ENCODE measurements around the gene TNFSF9. TPM values are rescaled to one million over a fixed set of nuclear protein-coding genes. Genes with fewer than 3 reads are reported as not detected.

Gene TNFSF9
- total and polyA plus RNA-seq, 2 of the 8 experiments (the other 6 are each of a cell fraction or from before 2014, with no cell fraction given), result 1.7 to 4.4 TPM

DNA sequence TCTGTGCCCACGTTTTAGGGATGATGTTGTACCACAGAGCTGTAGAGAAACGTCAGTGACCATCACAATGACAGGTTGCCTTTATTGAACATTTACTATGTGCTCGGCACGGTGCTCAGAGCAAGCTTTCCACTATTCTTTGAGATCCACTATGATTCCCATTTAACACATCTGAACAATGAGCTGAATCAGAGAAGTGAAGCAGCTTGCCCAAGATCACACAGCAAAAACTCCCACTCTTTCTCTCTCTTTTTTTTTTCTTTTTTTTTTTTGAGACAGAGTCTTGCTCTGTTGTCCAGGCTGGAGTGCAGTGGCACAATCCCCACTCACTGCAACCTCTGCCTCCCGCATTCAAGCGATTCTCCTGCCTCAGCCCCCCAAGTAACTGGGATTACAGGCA lies 8.1 kb upstream of the TNFSF9 start (continued):
- TF ChIP-seq, protein P1, sequence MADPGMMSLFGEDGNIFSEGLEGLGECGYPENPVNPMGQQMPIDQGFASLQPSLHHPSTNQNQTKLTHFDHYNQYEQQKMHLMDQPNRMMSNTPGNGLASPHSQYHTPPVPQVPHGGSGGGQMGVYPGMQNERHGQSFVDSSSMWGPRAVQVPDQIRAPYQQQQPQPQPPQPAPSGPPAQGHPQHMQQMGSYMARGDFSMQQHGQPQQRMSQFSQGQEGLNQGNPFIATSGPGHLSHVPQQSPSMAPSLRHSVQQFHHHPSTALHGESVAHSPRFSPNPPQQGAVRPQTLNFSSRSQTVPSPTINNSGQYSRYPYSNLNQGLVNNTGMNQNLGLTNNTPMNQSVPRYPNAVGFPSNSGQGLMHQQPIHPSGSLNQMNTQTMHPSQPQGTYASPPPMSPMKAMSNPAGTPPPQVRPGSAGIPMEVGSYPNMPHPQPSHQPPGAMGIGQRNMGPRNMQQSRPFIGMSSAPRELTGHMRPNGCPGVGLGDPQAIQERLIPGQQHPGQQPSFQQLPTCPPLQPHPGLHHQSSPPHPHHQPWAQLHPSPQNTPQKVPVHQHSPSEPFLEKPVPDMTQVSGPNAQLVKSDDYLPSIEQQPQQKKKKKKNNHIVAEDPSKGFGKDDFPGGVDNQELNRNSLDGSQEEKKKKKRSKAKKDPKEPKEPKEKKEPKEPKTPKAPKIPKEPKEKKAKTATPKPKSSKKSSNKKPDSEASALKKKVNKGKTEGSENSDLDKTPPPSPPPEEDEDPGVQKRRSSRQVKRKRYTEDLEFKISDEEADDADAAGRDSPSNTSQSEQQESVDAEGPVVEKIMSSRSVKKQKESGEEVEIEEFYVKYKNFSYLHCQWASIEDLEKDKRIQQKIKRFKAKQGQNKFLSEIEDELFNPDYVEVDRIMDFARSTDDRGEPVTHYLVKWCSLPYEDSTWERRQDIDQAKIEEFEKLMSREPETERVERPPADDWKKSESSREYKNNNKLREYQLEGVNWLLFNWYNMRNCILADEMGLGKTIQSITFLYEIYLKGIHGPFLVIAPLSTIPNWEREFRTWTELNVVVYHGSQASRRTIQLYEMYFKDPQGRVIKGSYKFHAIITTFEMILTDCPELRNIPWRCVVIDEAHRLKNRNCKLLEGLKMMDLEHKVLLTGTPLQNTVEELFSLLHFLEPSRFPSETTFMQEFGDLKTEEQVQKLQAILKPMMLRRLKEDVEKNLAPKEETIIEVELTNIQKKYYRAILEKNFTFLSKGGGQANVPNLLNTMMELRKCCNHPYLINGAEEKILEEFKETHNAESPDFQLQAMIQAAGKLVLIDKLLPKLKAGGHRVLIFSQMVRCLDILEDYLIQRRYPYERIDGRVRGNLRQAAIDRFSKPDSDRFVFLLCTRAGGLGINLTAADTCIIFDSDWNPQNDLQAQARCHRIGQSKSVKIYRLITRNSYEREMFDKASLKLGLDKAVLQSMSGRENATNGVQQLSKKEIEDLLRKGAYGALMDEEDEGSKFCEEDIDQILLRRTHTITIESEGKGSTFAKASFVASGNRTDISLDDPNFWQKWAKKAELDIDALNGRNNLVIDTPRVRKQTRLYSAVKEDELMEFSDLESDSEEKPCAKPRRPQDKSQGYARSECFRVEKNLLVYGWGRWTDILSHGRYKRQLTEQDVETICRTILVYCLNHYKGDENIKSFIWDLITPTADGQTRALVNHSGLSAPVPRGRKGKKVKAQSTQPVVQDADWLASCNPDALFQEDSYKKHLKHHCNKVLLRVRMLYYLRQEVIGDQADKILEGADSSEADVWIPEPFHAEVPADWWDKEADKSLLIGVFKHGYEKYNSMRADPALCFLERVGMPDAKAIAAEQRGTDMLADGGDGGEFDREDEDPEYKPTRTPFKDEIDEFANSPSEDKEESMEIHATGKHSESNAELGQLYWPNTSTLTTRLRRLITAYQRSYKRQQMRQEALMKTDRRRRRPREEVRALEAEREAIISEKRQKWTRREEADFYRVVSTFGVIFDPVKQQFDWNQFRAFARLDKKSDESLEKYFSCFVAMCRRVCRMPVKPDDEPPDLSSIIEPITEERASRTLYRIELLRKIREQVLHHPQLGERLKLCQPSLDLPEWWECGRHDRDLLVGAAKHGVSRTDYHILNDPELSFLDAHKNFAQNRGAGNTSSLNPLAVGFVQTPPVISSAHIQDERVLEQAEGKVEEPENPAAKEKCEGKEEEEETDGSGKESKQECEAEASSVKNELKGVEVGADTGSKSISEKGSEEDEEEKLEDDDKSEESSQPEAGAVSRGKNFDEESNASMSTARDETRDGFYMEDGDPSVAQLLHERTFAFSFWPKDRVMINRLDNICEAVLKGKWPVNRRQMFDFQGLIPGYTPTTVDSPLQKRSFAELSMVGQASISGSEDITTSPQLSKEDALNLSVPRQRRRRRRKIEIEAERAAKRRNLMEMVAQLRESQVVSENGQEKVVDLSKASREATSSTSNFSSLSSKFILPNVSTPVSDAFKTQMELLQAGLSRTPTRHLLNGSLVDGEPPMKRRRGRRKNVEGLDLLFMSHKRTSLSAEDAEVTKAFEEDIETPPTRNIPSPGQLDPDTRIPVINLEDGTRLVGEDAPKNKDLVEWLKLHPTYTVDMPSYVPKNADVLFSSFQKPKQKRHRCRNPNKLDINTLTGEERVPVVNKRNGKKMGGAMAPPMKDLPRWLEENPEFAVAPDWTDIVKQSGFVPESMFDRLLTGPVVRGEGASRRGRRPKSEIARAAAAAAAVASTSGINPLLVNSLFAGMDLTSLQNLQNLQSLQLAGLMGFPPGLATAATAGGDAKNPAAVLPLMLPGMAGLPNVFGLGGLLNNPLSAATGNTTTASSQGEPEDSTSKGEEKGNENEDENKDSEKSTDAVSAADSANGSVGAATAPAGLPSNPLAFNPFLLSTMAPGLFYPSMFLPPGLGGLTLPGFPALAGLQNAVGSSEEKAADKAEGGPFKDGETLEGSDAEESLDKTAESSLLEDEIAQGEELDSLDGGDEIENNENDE (IDR thresholded peaks at IDR 0.05; ENCODE audit: insufficient replicate concordance, low read length), result no peak
- TF ChIP-seq KDM1A (IDR thresholded peaks at IDR 0.05; ENCODE audit: borderline replicate concordance, low read length) (no peak), SP1 (IDR thresholded peaks at IDR 0.05; ENCODE audit: low read depth, low read length) (no peak), RBBP5 (IDR thresholded peaks at IDR 0.05; ENCODE audit: borderline replicate concordance, low read depth, low read length) (no peak), SIX5 (IDR thresholded peaks at IDR 0.05; ENCODE audit: low read depth, low read length) (no peak), SAP30 (IDR thresholded peaks at IDR 0.05; ENCODE audit: insufficient read depth, insufficient replicate concordance, low read length) (no peak), CBX5 (IDR thresholded peaks at IDR 0.05; ENCODE audit: low read depth, low read length) (no peak)

All from H1 (cell line).